Epidermal melanocyte (primary cell): ENCODE measurements around the gene SH2D3C.
A peak's percentile ranks its signal among the peaks of the same experiment; 100 is the strongest.

Experiments
- DNase-seq: peaks from one replicate; pipeline ENCODE4 v3.0.0; 2011; ENCODE audit warnings: low spot score; ENCODE audit not compliant: insufficient read length

SH2D3C gene

DNA sequence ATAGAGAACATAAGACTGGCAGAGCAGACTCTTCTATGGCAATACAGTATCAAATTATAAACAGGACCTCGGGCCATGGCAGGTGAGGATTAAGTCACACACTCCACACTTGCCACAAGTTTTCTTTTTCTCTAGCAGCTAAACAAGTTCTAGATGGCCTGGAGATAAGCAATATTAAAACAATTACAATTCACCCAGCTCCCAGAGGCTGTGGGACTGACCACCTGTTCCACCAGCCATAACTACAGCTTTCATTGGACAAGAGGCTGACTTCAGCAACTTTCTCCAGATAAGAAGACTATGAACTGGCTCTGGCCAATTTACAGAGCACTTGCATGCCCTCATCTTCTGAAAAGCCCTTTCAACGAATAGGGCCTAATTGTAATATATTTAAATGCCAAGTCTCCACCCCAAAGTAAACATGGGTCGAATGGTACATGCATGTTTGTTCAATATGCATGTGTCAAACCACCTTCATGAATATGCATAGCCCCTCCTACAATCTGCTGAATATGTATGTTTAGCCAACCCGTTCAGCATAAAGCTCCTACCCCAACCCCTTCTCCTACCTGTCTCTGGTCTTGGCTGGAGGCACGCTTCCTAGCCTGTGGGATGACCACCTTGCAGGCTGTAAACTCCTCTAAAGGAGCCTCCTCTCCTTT is 77.7 kb downstream of the SH2D3C start:
- no peak for DNase-seq

GRCh38 chr9:127700140-127700539 is 78.3 kb downstream of the SH2D3C start:
- DNase-seq, result no peak

GRCh38 chr9:127698985-127699670 is 79.3 kb downstream of the SH2D3C start:
- DNase-seq, result peak; percentile 96

DNA sequence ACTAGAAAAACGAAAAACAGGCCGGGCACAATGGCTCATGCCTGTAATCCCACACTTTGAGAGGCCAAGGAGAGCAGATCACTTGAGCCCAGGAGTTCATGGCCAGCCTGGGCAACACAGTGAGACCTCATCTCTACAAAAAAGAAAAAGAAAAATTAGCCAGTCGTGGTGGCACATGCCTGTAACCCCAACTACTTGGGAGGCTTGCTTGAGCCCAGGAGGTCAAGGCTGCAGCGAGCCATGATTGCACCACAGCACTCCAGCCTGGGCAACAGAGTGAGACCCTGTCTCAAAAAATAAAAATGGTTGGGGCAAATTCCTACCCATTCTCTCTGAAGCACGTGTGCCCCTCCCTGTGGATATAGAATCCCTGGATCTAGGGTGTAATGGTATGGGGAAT is 80.1 kb downstream of the SH2D3C start:
- DNase-seq, result no peak

- DNase-seq, result no peak
Observed at GRCh38 chr9:127697575-127697974, 80.9 kb downstream of the SH2D3C start.

- DNase-seq, result no peak
Observed at GRCh38 chr9:127694890-127695720, 83.4 kb downstream of the SH2D3C start.

DNA sequence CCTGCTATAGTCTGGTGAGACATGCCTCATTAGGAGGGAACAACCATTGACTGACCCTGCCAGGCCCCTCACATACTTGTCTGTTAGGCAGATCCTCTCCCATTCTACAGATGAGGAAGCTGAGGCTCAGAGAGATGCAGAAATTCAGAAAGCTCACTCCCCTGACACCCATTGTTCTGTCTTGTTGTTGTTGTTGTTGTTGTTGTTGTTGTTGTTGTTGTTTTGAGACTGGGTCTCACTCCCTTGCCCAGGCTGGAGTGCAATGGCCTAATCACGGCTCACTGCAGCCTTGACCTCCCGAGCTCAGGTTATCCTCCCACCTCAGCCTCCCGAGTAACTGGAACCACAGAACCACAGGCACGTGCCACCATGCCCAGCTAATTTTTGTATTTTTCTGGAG is 84.8 kb downstream of the SH2D3C start:
- no peak for DNase-seq

GRCh38 chr9:127693143-127693542 is 85.3 kb downstream of the SH2D3C start:
- DNase-seq, result no peak

DNA sequence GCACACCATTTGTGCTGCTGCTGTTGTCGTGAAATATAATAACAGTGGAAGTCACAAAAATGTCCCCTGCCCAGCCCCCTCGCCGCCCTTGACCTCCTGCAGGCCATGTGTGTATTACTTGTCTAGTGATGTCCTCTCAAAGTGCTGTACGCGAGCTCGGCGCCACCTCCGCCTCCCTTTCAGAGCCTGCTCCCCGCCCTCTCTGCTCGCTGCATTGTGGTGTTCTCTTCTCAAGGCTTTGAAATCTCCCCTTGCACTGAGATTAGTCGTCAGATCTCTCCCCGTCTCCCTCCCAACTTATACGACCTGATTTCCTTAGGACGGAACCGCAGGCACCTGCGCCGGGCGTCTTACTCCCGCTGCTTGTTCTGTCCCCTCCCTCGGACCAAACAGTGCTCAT is 86.4 kb downstream of the SH2D3C start:
- DNase-seq, result no peak

DNA sequence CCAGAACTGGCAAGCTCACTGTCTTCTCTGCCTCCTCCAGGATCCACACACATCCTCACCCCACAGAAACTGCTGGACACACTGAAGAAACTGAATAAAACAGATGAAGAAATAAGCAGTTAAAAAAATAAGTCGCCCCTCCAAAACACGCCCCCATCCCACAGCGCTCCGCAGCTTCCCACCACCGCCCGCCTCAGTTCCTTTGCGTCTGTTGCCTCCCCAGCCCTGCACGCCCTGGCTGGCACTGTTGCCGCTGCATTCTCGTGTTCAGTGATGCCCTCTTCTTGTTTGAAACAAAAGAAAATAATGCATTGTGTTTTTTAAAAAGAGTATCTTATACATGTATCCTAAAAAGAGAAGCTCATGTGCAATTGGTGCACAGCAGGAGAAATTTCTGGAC is 87.7 kb downstream of the SH2D3C start:
- DNase-seq, result no peak

- peak; percentile 52 for DNase-seq
Observed at GRCh38 chr9:127689329-127690000, 89.0 kb downstream of the SH2D3C start.
